NT2/D1 (cell line): ENCODE measurements around the gene FBXO47.

Experiments
- SUZ12 ChIP-seq: IDR thresholded peaks from 2 replicates; pipeline ENCODE4 v1.6.1; 2011; ENCODE audit not compliant: insufficient read length, insufficient read depth; ENCODE audit errors: extremely low read depth
- YY1 ChIP-seq: IDR thresholded peaks from 2 replicates; pipeline ENCODE4 v1.6.1; 2011; ENCODE audit not compliant: insufficient read length, insufficient read depth
- ZNF274 ChIP-seq: IDR thresholded peaks from 2 replicates; pipeline ENCODE4 v1.6.1; 2011; ENCODE audit warnings: mild to moderate bottlenecking, low read depth, low read length

DNA sequence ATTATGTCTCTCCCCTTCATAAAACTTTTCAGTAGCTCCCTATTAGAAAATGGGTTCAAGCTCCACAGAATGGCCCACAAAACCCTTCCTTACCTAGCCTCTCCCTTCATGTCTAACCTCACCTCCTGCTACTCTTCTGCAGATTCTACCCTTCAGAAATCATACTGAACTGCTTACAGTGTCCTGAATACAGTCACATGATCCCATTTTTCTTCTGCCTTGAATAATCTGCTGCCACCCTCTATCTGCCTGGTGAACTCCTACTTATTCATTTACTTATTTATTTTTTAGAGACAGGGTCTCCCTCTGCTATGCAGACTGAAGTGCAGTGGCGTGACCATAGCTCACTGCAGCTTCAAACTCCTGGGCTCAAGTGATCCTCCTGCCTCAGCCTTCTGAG is 26.8 kb downstream of the FBXO47 start:
- TF ChIP-seq YY1 (no peak), SUZ12 (no peak), ZNF274 (no peak)
